NT2/D1 (cell line): Measurements from ENCODE around the gene TPD52L2.

Experiments
- YY1 ChIP-seq: IDR thresholded peaks from 2 replicates; pipeline ENCODE4 v1.6.1; 2011; ENCODE audit not compliant: insufficient read length, insufficient read depth
- ZNF274 ChIP-seq: IDR thresholded peaks from 2 replicates; pipeline ENCODE4 v1.6.1; 2011; ENCODE audit warnings: mild to moderate bottlenecking, low read depth, low read length

DNA sequence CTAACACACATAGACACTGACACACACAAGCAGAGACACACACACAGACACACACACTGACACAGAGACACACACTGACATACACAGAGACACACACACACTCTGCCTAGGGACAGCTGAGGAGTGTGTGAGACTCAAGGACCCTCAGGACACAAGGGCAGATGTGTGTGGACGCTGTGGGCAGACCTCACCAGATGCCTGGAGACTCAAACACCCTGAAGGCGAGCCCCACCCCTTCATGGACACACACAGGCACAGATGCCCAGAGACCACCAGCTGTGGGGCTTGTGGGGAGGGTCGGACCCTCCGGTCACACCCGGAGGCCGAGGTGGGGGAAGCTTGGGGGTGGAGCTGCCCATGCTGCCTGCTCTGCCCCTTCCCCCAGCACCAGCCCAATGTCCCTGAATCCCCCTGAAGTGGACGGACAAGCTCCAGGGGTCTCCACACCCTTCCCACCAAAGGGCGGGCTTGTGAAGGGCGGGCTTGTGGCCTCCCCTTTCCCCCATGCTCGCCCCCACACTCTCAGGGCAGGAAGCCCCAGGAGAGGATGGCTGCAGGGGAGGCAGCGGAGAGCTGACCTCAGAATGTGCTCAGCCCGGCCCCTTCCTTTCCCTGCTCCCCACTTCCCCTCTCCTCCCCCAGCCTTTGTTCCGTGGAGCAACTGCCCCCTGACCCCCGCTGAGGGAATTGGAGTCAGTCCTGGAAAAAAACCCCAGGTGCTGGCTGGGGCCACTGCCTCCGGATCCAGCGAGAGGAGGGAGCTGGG, 17.6 kb upstream of the TPD52L2 start:
- TF ChIP-seq ZNF274 (no peak), YY1 (no peak)
